Uterus (tissue), 4 donors: ENCODE results near the gene PAQR5. TPM values are rescaled to one million over a fixed set of nuclear protein-coding genes. Genes with fewer than 3 reads are reported as not detected.
A peak's percentile ranks its signal among the peaks of the same experiment; 100 is the strongest.

Experiments
- DNase-seq, 2 donors: peaks; one replicate each; pipeline ENCODE4 v3.0.0-alpha.2; 2019 to 2020
- H3K27ac ChIP-seq, 2 donors: fragments of 200-600 bp; sonication (generic); 1 replicate in 1 of 2; 2 replicates in 1 of 2; pipeline ENCODE4 v1.5.1; 2016 to 2018
- H3K27me3 ChIP-seq, 2 donors: fragments of 200-600 bp; sonication (generic); one replicate each; pipeline ENCODE4 v1.5.1; 2018 to 2019; ENCODE audit warnings: control low read depth in 1 of 2
- H3K36me3 ChIP-seq, 2 donors: fragments of 200-600 bp; sonication (generic); one replicate each; pipeline ENCODE4 v1.5.1; 2019; ENCODE audit warnings: control low read depth in 1 of 2
- H3K4me1 ChIP-seq, 2 donors: fragments of 200-600 bp; sonication (generic); one replicate each; pipeline ENCODE4 v1.5.1; 2018 to 2019; ENCODE audit warnings: control low read depth in 1 of 2
- H3K4me3 ChIP-seq, 2 donors: fragments of 200-600 bp; sonication (generic); 1 replicate in 1 of 2; 2 replicates in 1 of 2; pipeline ENCODE4 v1.5.1; 2018 to 2019; ENCODE audit warnings: mild to moderate bottlenecking in 1 of 2
- H3K9me3 ChIP-seq, 2 donors: fragments of 200-600 bp; sonication (generic); one replicate each; pipeline ENCODE4 v1.5.1; 2019; ENCODE audit warnings: control low read depth in 1 of 2
- POLR2A ChIP-seq, 2 donors: fragments of 450-650 bp; IDR thresholded peaks; one replicate each; pipeline ENCODE4 v1.6.1; 2016; ENCODE audit warnings: antibody characterized with exemption in 2 of 2, mild to moderate bottlenecking in 1 of 2, moderate library complexity in 1 of 2
- intact Hi-C: fragments of 100-400 bp; cut with DNase I; formaldehyde crosslinking; loops from one replicate; pipeline ENCODE4 v1.15.1; 2023; ENCODE audit warnings: low total_unique reads
- total RNA-seq, 4 donors: library from RNA; depleted of rRNA in 3 of 4; stranded (reverse); fragments of >200 nt in 3 of 4; gene quantifications; one replicate each; pipeline versions ENCODE4 v1.1.0 to v1.2.4, GENCODE V29; 2014 to 2023
- TF ChIP-seq, protein P1 (sequence below), 4 experiments: fragments of 200-600 bp in 2 of 4; fragments of 450-650 bp in 2 of 4; sonication (generic) in 2 of 4; IDR thresholded peaks; one replicate each; pipeline ENCODE4 v1.5.1; 2016 to 2019; ENCODE audit warnings: antibody characterized with exemption in 4 of 4, mild to moderate bottlenecking in 2 of 4, moderate library complexity in 1 of 4
- donor health status: DM: yes; HTN: yes; CAD: no.

Gene PAQR5
- total RNA-seq, 4 donors from 2014 or later, result 0.28 to 0.61 TPM; not detected in 2

- Histone ChIP-seq H3K9me3 (no peaks in the 10 kb centered on the region), H3K27ac (peak overlapping the region; percentile 68 to 78), H3K4me3 (peak overlapping the region; percentile 56 to 61), H3K36me3 (no peaks in the 10 kb centered on the region), H3K27me3 (no peaks in the 10 kb centered on the region), H3K4me1 (no peaks in the 10 kb centered on the region)
- intact Hi-C loops, result no loop called here
- TF ChIP-seq POLR2A (IDR thresholded peaks at IDR 0.05), result no peak
- TF ChIP-seq, protein P1, sequence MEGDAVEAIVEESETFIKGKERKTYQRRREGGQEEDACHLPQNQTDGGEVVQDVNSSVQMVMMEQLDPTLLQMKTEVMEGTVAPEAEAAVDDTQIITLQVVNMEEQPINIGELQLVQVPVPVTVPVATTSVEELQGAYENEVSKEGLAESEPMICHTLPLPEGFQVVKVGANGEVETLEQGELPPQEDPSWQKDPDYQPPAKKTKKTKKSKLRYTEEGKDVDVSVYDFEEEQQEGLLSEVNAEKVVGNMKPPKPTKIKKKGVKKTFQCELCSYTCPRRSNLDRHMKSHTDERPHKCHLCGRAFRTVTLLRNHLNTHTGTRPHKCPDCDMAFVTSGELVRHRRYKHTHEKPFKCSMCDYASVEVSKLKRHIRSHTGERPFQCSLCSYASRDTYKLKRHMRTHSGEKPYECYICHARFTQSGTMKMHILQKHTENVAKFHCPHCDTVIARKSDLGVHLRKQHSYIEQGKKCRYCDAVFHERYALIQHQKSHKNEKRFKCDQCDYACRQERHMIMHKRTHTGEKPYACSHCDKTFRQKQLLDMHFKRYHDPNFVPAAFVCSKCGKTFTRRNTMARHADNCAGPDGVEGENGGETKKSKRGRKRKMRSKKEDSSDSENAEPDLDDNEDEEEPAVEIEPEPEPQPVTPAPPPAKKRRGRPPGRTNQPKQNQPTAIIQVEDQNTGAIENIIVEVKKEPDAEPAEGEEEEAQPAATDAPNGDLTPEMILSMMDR (IDR thresholded peaks at IDR 0.05), result no peak
- DNase-seq, result peak in 1 of 2 donors; percentile 38
These were observed 116.0 kb downstream of the PAQR5 start for GRCh38 chr15:69414701-69415167.

- Histone ChIP-seq H3K4me3 (no peak overlapping the region), H3K36me3 (no peaks in the 10 kb centered on the region), H3K27ac (peak overlapping the region in 1 of 2 donors; percentile 78), H3K4me1 (no peaks in the 10 kb centered on the region), H3K9me3 (no peaks in the 10 kb centered on the region), H3K27me3 (no peaks in the 10 kb centered on the region)
- no peak for TF ChIP-seq POLR2A (IDR thresholded peaks at IDR 0.05)
- TF ChIP-seq, protein P1 (IDR thresholded peaks at IDR 0.05), result no peak
- intact Hi-C loops, result no loop called here
- DNase-seq, result no peak
These were observed 116.7 kb downstream of the PAQR5 start for GRCh38 chr15:69415381-69415780.

DNA sequence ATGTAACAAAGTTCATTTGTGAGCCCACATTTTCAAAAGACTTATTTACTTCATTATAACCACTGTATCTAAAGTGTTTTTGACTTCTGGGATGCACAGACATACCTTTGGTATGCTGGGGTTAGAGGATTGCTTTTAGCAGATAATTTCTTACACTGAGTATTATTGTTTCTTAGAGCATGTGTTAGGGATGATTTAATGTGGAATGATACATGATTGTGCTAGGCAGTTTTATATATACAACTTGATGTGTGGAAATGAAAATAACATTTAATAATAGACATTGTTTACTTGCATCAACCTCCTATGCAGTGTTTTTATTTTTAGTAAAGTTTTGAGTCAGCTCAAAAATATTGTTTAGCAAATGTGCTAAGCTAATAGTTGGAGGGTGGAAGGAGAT is 118.9 kb downstream of the PAQR5 start:
- H3K9me3 ChIP-seq, result no peaks in the 10 kb centered on the region
- no peak for TF ChIP-seq POLR2A (IDR thresholded peaks at IDR 0.05)
- TF ChIP-seq, protein P1 (IDR thresholded peaks at IDR 0.05), result no peak
- no peaks in the 10 kb centered on the region for H3K27me3 ChIP-seq
- DNase-seq, result no peak
- intact Hi-C loops, result no loop called here
- H3K27ac ChIP-seq, result peak overlapping the region in 1 of 2 donors; percentile 37
- no peaks in the 10 kb centered on the region for H3K4me1 ChIP-seq
- H3K36me3 ChIP-seq, result no peaks in the 10 kb centered on the region
- no peak overlapping the region for H3K4me3 ChIP-seq

DNA sequence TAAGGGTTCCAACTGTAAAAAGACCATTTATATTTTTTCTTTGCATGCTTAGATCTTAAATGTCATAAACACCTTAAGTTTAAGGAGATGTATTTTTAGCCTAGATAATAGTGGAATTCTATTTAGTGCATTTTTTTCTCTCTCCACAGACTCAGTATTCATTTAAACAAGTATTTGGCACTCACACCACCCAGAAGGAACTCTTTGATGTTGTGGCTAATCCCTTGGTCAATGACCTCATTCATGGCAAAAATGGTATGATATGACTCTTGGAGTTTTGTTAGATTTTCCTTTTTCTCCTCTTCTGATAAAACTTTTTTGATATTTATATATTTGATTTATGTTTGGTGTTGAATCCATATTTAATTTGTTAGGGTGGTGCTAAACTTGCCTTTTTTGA is 122.8 kb downstream of the PAQR5 start:
- Histone ChIP-seq H3K9me3 (no peaks in the 10 kb centered on the region), H3K27me3 (no peaks in the 10 kb centered on the region), H3K36me3 (no peaks in the 10 kb centered on the region), H3K4me1 (no peaks in the 10 kb centered on the region), H3K4me3 (no peak overlapping the region), H3K27ac (no peak overlapping the region)
- DNase-seq, result no peak
- TF ChIP-seq POLR2A (IDR thresholded peaks at IDR 0.05), result no peak
- TF ChIP-seq, protein P1 (IDR thresholded peaks at IDR 0.05), result no peak
- intact Hi-C loops, result no loop called here

DNA sequence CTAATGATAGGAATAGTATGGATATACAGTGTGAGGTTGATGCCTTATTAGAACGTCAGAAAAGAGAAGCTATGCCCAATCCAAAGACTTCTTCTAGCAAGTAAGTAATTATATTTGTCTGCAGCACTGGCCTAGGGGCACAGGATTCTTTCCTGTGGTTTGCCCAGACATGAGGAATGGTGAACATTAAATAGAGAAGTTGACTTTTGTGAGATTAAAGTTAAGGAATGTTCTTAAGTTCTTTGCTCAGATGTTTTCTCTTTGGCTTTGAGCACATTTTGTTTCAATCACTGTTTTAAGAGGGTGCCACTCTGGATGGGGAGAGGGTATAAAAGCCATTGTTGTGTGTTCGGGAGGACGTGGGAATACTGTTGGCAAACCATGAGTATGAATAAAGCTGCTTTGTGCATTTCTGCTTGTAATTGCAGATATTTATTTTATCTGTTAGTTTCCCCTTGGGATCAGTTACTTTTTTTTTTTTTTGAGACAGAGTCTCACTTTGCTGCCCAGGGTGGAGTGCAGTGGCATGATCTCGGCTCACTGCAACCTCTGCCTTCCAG is 123.7 kb downstream of the PAQR5 start:
- Histone ChIP-seq H3K4me1 (no peaks in the 10 kb centered on the region), H3K4me3 (no peak overlapping the region), H3K27me3 (no peaks in the 10 kb centered on the region), H3K9me3 (no peaks in the 10 kb centered on the region), H3K27ac (no peak overlapping the region), H3K36me3 (no peaks in the 10 kb centered on the region)
- no peak for DNase-seq
- no peak for TF ChIP-seq POLR2A (IDR thresholded peaks at IDR 0.05)
- TF ChIP-seq, protein P1 (IDR thresholded peaks at IDR 0.05), result no peak
- intact Hi-C loops, result no loop called here
